ENCODE measurements around the gene RPL36A. TPM values are rescaled to one million over a fixed set of nuclear protein-coding genes. Genes with fewer than 3 reads are reported as not detected.

Gene RPL36A
- total and polyA plus RNA-seq, 9 of the 15 experiments (the other 6 are each of a cell fraction or from before 2014, with no cell fraction given): 412 to 4,539 (median 3,209) TPM

- intact Hi-C loops (cut with micrococcal nuclease) (no loop called here), in situ Hi-C loops (cut with MboI) (no loop called here)
- ATAC-seq: no peak
- ChIA-PET CTCF (ENCODE audit: low intra/inter-chr PET ratio) (no interaction called here), POLR2A (no interaction called here)
- Histone ChIP-seq H2AFZ (ENCODE audit: low read depth, low read length) (no peak overlapping the region), H3K27me3 (ENCODE audit: control insufficient read depth in 2 of 2, insufficient read depth in 2 of 2, low read length in 2 of 2) (no peaks in the 10 kb centered on the region), H4K20me1 (replicated peaks; ENCODE audit: control insufficient read depth, insufficient read depth, low read length) (no peaks in the 10 kb centered on the region), H3K79me2 (ENCODE audit: control insufficient read depth, insufficient read depth, low read length) (no peaks in the 10 kb centered on the region), H3K36me3 (ENCODE audit: control insufficient read depth, insufficient read depth, low read length) (peaks cover 57% of the 10 kb centered on the region), H3K9ac (ENCODE audit: insufficient read depth in 1 of 2, low read depth in 2 of 2, low read length in 2 of 2) (no peak overlapping the region), H3K9me1 (ENCODE audit: control insufficient read depth, insufficient read depth, low read length) (no peaks in the 10 kb centered on the region), H3K4me2 (ENCODE audit: insufficient read depth, low read length) (no peak overlapping the region), H3K4me1 (replicated peaks in 1 of 2; ENCODE audit: control insufficient read depth in 2 of 2, insufficient read depth in 2 of 2, low read length in 2 of 2) (no peaks in the 10 kb centered on the region), H3K9me3 (replicated peaks; ENCODE audit: control insufficient read depth, insufficient read depth, low read depth, low read length) (no peaks in the 10 kb centered on the region), H3K4me3 (no peak overlapping the region), H3K27ac (ENCODE audit: extremely low read depth, low read depth, low read length) (no peak overlapping the region)
- BruUV-seq (replicated peaks): no TSS peak
- WGBS (ENCODE audit: insufficient coverage, low coverage, missing lambda C conversion rate): 40% methylated on average over 1 of the region's 6 CpGs
- FAIRE-seq: no peak
- no peak for TF ChIP-seq ZNF274 (IDR thresholded peaks at IDR 0.05; ENCODE audit: borderline replicate concordance, low read depth, low read length)
- peak; percentile 42; the same call in 1 of the 2 replicates for TF ChIP-seq ZNF512 (tag; IDR thresholded peaks at IDR 0.05)
- DNase-seq (ENCODE audit: extremely low read depth in 1 of 4, low spot score in 3 of 4): no peak
Measured at GRCh38 chrX:101369687-101370086, 21.1 kb upstream of the RPL36A start.

GRCh38 chrX:101370888-101371504 is 19.8 kb upstream of the RPL36A start:
- ChIA-PET CTCF (ENCODE audit: low intra/inter-chr PET ratio) (no interaction called here), POLR2A (no interaction called here)
- DNase-seq (ENCODE audit: extremely low read depth in 1 of 4, low spot score in 3 of 4) (no peak), FAIRE-seq (no peak), ATAC-seq (no peak)
- Histone ChIP-seq H3K9ac (ENCODE audit: insufficient read depth in 1 of 2, low read depth in 2 of 2, low read length in 2 of 2) (no peak overlapping the region), H3K36me3 (ENCODE audit: control insufficient read depth, insufficient read depth, low read length) (peaks cover 55% of the 10 kb centered on the region), H2AFZ (ENCODE audit: low read depth, low read length) (no peak overlapping the region), H3K27ac (ENCODE audit: extremely low read depth, low read depth, low read length) (no peak overlapping the region), H3K79me2 (ENCODE audit: control insufficient read depth, insufficient read depth, low read length) (no peaks in the 10 kb centered on the region), H4K20me1 (replicated peaks; ENCODE audit: control insufficient read depth, insufficient read depth, low read length) (no peaks in the 10 kb centered on the region), H3K4me1 (replicated peaks in 1 of 2; ENCODE audit: control insufficient read depth in 2 of 2, insufficient read depth in 2 of 2, low read length in 2 of 2) (no peaks in the 10 kb centered on the region), H3K4me3 (no peak overlapping the region), H3K9me1 (ENCODE audit: control insufficient read depth, insufficient read depth, low read length) (no peaks in the 10 kb centered on the region), H3K27me3 (ENCODE audit: control insufficient read depth in 2 of 2, insufficient read depth in 2 of 2, low read length in 2 of 2) (no peaks in the 10 kb centered on the region), H3K4me2 (ENCODE audit: insufficient read depth, low read length) (no peak overlapping the region), H3K9me3 (replicated peaks; ENCODE audit: control insufficient read depth, insufficient read depth, low read depth, low read length) (no peaks in the 10 kb centered on the region)
- in situ Hi-C loops (cut with MboI): no loop called here
- WGBS (ENCODE audit: insufficient coverage, low coverage, missing lambda C conversion rate): 80% methylated on average over 3 of the region's 3 CpGs
- intact Hi-C loops (cut with micrococcal nuclease): no loop called here
- BruUV-seq (replicated peaks): no TSS peak
- TF ChIP-seq, protein P1, sequence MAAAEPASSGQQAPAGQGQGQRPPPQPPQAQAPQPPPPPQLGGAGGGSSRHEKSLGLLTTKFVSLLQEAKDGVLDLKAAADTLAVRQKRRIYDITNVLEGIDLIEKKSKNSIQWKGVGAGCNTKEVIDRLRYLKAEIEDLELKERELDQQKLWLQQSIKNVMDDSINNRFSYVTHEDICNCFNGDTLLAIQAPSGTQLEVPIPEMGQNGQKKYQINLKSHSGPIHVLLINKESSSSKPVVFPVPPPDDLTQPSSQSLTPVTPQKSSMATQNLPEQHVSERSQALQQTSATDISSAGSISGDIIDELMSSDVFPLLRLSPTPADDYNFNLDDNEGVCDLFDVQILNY (CRISPR knock-in tag; IDR thresholded peaks at IDR 0.05): no peak
- TF ChIP-seq, protein P2, sequence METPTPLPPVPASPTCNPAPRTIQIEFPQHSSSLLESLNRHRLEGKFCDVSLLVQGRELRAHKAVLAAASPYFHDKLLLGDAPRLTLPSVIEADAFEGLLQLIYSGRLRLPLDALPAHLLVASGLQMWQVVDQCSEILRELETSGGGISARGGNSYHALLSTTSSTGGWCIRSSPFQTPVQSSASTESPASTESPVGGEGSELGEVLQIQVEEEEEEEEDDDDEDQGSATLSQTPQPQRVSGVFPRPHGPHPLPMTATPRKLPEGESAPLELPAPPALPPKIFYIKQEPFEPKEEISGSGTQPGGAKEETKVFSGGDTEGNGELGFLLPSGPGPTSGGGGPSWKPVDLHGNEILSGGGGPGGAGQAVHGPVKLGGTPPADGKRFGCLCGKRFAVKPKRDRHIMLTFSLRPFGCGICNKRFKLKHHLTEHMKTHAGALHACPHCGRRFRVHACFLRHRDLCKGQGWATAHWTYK (CRISPR knock-in tag; IDR thresholded peaks at IDR 0.05): no peak
- TF ChIP-seq NR1H2 (CRISPR knock-in tag; IDR thresholded peaks at IDR 0.05) (no peak), RUNX1 (IDR thresholded peaks at IDR 0.05; ENCODE audit: low read depth) (no peak), ZSCAN32 (CRISPR knock-in tag; IDR thresholded peaks at IDR 0.05) (no peak)

All from K562 (cell line).